SK-N-SH treated with all-trans-retinoic acid at 6 μM for 48 hours (cell line): ENCODE data around the gene HIF3A.
"Not testable (repeated sequence)": the region's sequence is repeated elsewhere in the genome, so short reads cannot be mapped to it uniquely, and the experiment has no call there.

Source experiments
- ATAC-seq: fragments of 200-7000 bp; cut with Tn5 transposase; 3 replicates; pipeline ENCODE4 v1.9.1; 2020; ENCODE audit warnings: mild to moderate bottlenecking, moderate library complexity
- ARNTL ChIP-seq: fragments of 450-650 bp; formaldehyde crosslinking; IDR thresholded peaks from 2 replicates; pipeline ENCODE4 v1.5.0; 2020; ENCODE audit warnings: low read depth, mild to moderate bottlenecking, moderate library complexity, borderline replicate concordance
- BACH2 ChIP-seq: fragments of 250-450 bp; sonication (Bioruptor Pico); IDR thresholded peaks from 2 replicates; pipeline ENCODE4 v1.9.0; 2021; ENCODE audit warnings: mild to moderate bottlenecking, borderline replicate concordance
- CSDC2 ChIP-seq: fragments of 250-450 bp; sonication (Bioruptor Pico); IDR thresholded peaks from 2 replicates; pipeline ENCODE4 v1.5.0; 2020; ENCODE audit warnings: mild to moderate bottlenecking, moderate library complexity
- ESRRG ChIP-seq: fragments of 250-450 bp; sonication (Bioruptor Pico); IDR thresholded peaks from 2 replicates; pipeline ENCODE4 v1.6.1; 2021; ENCODE audit warnings: mild to moderate bottlenecking
- GLIS3 ChIP-seq: fragments of 250-450 bp; sonication (Bioruptor Pico); IDR thresholded peaks from 2 replicates; pipeline ENCODE4 v1.5.0; 2020; ENCODE audit warnings: mild to moderate bottlenecking, moderate library complexity
- OSR1 ChIP-seq: fragments of 250-450 bp; sonication (Bioruptor Pico); IDR thresholded peaks from 2 replicates; pipeline ENCODE4 v1.8.0; 2022; ENCODE audit warnings: moderate library complexity, mild to moderate bottlenecking, inconsistent platforms
- PATZ1 ChIP-seq: fragments of 250-450 bp; sonication (Bioruptor Pico); IDR thresholded peaks from 2 replicates; pipeline ENCODE4 v1.8.0; 2020; ENCODE audit warnings: mild to moderate bottlenecking, moderate library complexity, borderline replicate concordance
- PPARA ChIP-seq: fragments of 250-450 bp; sonication (Bioruptor Pico); IDR thresholded peaks from 2 replicates; pipeline ENCODE4 v1.5.0; 2020; ENCODE audit warnings: mild to moderate bottlenecking, borderline replicate concordance
- RARB ChIP-seq: fragments of 250-450 bp; sonication (Bioruptor Pico); IDR thresholded peaks from 2 replicates; pipeline ENCODE4 v1.8.0; 2021; ENCODE audit warnings: mild to moderate bottlenecking, moderate library complexity
- SNAI2 ChIP-seq: fragments of 250-450 bp; sonication (Bioruptor Pico); IDR thresholded peaks from 2 replicates; pipeline ENCODE4 v1.5.0; 2020; ENCODE audit warnings: mild to moderate bottlenecking, moderate library complexity
- TCF4 ChIP-seq: fragments of 250-450 bp; sonication (Bioruptor Pico); IDR thresholded peaks from 2 replicates; pipeline ENCODE4 v1.8.0; 2021; ENCODE audit warnings: mild to moderate bottlenecking, moderate library complexity, borderline replicate concordance
- TOX ChIP-seq: fragments of 250-450 bp; sonication (Bioruptor Pico); IDR thresholded peaks from 2 replicates; pipeline ENCODE4 v1.8.0; 2021; ENCODE audit warnings: mild to moderate bottlenecking, moderate library complexity, borderline replicate concordance
- TSHZ2 ChIP-seq: fragments of 250-450 bp; sonication (Bioruptor Pico); IDR thresholded peaks from 2 replicates; pipeline ENCODE4 v1.5.0; 2020; ENCODE audit warnings: mild to moderate bottlenecking, moderate library complexity
- ZC3H10 ChIP-seq: fragments of 250-450 bp; sonication (Bioruptor Pico); IDR thresholded peaks from 2 replicates; pipeline ENCODE4 v1.5.1; 2021; ENCODE audit warnings: mild to moderate bottlenecking, moderate library complexity
- ZFP3 ChIP-seq: fragments of 250-450 bp; sonication (Bioruptor Pico); IDR thresholded peaks from 2 replicates; pipeline ENCODE4 v1.5.0; 2020; ENCODE audit warnings: mild to moderate bottlenecking, moderate library complexity
- ZNF70 ChIP-seq: fragments of 450-650 bp; formaldehyde crosslinking; IDR thresholded peaks from 2 replicates; pipeline ENCODE4 v1.5.0; 2020; ENCODE audit warnings: mild to moderate bottlenecking, moderate library complexity

Gene HIF3A

GRCh38 chr19:46265217-46265828 lies 31.5 kb upstream of the HIF3A start:
- peak; percentile 94 for ATAC-seq

GRCh38 chr19:46269101-46269500 lies 27.7 kb upstream of the HIF3A start:
- TF ChIP-seq BACH2 (CRISPR knock-in tag) (no peak), ZFP3 (CRISPR knock-in tag) (no peak), ZNF70 (no peak), PPARA (CRISPR knock-in tag) (no peak), TSHZ2 (CRISPR knock-in tag) (no peak), RARB (CRISPR knock-in tag) (no peak), SNAI2 (CRISPR knock-in tag) (no peak), ARNTL (CRISPR knock-in tag) (no peak), GLIS3 (CRISPR knock-in tag) (no peak), PATZ1 (CRISPR knock-in tag) (no peak), ZC3H10 (CRISPR knock-in tag) (no peak), CSDC2 (no peak), TCF4 (CRISPR knock-in tag) (no peak), ESRRG (CRISPR knock-in tag) (no peak)
- no peak for ATAC-seq

More at GRCh38 chr19:46265217-46265828, 31.5 kb upstream of the HIF3A start:
- TF ChIP-seq OSR1 (no peak), PATZ1 (CRISPR knock-in tag) (no peak)

- TF ChIP-seq ZNF70: no peak
- ATAC-seq: no peak
Observed at GRCh38 chr19:46270521-46271256, 26.2 kb upstream of the HIF3A start.

GRCh38 chr19:46271481-46272197 lies 25.2 kb upstream of the HIF3A start:
- TF ChIP-seq TOX (CRISPR knock-in tag) (no peak), TSHZ2 (CRISPR knock-in tag) (no peak)
- ATAC-seq: peak; percentile 94

- ATAC-seq: not testable (repeated sequence)
Observed at GRCh38 chr19:46273931-46274330, 22.9 kb upstream of the HIF3A start.
